ENCODE data around the gene CDH13.

- TF ChIP-seq CTCF (conservative IDR thresholded peaks at IDR 0.05 in 1 of 2, IDR thresholded peaks at IDR 0.05 in 1 of 2; ENCODE audit: low read depth in 1 of 2, low read length in 2 of 2) (no peak), EZH2 (IDR thresholded peaks at IDR 0.05; ENCODE audit: low read length, missing control alignments) (no peak)
Measured at GRCh38 chr16:83615953-83616350, 989.2 kb downstream of the CDH13 start.

All from fibroblast of lung (primary cell).